ENCODE data around the gene KRTAP10-6.
"Not testable (repeated sequence)": the region's sequence is repeated elsewhere in the genome, so short reads cannot be mapped to it uniquely, and the experiment has no call there.

GRCh38 chr21:44550285-44550684, 42.0 kb downstream of the KRTAP10-6 start:
- TF ChIP-seq EZH2phosphoT487 (IDR thresholded peaks at IDR 0.05; ENCODE audit: borderline replicate concordance, low read length), result not testable (repeated sequence)
- TF ChIP-seq, protein P1, sequence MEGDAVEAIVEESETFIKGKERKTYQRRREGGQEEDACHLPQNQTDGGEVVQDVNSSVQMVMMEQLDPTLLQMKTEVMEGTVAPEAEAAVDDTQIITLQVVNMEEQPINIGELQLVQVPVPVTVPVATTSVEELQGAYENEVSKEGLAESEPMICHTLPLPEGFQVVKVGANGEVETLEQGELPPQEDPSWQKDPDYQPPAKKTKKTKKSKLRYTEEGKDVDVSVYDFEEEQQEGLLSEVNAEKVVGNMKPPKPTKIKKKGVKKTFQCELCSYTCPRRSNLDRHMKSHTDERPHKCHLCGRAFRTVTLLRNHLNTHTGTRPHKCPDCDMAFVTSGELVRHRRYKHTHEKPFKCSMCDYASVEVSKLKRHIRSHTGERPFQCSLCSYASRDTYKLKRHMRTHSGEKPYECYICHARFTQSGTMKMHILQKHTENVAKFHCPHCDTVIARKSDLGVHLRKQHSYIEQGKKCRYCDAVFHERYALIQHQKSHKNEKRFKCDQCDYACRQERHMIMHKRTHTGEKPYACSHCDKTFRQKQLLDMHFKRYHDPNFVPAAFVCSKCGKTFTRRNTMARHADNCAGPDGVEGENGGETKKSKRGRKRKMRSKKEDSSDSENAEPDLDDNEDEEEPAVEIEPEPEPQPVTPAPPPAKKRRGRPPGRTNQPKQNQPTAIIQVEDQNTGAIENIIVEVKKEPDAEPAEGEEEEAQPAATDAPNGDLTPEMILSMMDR (conservative IDR thresholded peaks at IDR 0.05; ENCODE audit: low read depth, low read length), result not testable (repeated sequence)

Data from PC-3 (cell line).